Smooth muscle cell of the brain vasculature (primary cell): ENCODE results near the gene GNAZ.

ENCODE experiments used
- DNase-seq: peaks from one replicate; pipeline ENCODE4 v3.0.0-alpha.2; 2012; ENCODE audit warnings: low read depth, low spot score

Gene GNAZ

DNA sequence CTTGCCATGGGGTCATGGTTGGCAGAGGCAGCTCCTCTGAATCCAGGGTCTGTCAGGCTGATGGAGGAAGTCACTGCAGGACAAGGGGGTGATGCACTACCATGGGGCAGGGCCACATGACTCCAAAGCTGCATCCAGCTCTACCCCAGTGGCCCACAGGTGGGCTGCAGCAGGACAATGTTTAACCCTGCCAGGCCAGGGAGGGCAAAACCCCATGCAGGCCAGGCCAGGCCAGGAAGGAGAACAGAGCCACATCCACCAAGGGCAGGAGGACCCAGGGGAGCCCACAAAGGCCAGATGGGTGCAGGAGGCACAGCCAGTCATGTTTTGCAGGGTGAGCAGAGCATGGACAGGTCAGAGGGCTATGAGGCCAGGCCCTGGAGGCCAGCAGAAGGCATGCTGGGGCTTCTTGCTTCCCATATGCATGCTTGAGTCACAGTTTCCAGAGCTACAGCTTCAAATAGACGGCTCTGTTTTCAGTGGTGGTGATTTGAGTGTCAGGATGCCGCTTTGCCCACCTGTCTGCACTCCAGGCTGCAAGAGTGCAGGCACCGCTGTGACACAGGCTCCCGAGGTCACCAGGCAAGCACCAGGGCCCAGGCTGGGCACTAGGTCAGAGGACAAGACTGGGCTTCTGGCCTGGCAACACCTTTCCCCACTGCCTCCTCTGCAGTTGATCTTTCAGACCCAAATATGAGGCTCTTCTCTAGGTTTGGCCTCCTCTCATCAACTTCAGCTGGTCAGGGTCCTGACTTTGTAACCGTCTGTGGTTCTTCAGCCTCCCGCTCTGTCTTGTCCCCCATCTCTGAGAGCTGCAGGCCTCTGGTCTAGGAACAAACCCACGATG is 48.6 kb downstream of the GNAZ start:
- DNase-seq: no peak

DNA sequence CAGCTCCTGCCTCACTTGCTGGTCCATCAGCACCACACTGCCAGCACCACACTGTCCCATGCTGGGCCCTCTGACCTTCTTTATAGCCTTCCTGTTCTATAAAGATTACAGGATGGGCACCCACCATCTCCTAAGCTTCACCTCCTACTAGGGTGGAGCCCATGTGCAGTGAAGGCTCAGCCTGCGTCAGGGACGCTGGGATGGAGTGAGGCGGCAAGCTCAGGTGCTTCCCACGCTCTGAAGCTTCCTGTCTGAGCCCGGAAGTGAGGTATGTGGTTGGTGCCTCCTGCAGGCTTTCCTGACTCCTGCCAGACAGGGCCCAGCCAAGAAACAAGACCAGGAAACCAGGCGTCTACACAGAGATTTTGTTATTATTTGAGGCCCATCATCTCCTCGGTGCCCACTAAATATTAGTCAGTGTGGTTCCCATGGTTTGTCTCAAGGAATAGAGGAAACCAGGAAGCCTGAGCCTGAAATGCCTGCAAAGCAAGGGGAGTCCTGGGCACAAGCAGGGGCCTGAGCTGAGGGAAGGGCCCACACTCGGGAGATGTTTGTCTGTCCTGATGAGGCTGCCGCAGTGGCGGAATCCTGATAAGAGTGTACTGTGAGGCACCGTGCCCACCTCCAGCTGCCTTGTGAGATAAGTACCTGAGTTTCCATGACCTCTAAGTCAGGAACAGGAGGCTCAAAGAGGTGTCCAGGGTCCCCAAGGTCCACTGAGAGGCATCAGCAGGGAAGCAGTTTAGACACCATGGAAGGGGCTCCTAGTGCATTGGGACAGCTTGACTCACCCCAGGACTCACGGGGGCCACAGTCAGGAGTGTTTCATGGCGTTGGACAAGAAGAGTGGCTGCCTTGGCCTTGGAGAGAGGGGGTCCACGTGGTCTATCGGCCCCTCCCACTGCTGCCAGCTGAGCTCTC is 49.4 kb downstream of the GNAZ start:
- no peak for DNase-seq

DNA sequence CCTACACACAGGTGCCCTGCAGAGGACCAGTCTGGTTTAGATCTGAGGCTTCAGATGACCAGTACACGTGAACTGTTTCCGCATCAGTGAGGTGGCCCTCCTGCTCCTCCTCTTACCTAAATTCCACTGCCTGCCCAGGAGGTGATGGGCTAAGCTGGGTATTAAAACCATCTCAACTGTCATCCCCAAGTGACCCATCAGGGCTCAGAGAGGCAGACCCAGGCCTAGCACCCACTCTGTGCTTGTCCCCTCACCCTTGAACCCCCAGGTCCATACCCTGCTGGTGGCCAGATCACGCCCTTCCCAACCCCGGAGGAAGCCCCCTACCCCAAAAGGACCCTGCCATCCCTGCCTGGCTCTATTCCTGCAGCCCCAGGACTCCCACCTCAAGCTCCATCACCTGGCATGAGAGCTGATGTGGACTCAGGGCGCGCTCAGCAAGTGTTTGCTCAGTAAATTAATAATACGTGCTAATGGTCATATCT is 50.1 kb downstream of the GNAZ start:
- DNase-seq: no peak

DNA sequence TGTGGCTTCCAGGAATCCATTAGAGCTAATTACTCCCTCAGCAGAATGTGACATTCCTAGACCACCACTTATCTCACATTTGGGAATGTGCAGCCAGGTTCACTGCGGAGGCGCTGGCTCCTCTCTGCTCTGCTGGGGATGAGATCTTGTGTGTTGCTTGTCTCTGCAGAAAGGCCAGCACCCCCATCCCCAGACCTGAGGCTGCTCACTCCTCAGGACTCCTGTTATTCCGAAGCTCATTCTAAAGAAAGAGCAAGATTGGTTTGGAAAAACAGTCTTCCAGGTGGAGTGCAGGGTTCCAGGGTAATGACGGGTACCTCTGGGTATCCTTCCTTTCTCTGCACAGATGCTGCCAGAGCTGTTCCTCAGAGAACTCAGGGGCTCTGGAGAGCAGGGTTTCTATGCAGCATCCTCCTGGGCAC is 50.7 kb downstream of the GNAZ start:
- DNase-seq: no peak

DNA sequence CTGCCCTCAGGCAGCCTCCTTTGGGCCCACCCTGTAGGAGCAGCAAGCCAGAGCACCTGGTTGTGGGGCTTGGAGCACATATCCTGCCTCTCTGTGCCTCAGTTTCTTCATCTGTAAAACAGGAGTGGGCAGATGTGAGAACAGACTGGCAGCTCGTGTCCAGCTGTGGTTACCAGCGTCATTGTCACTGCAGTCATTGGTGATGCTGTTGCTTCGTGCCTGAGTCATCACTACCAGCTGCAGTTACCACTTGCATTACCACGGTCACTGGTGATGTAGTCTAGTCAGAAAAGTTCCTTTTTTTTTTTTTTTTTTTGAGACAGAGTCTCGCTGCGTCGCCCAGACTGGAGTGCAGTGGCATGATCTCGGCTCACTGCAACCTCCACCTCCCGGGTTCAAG is 51.1 kb downstream of the GNAZ start:
- DNase-seq: no peak

DNA sequence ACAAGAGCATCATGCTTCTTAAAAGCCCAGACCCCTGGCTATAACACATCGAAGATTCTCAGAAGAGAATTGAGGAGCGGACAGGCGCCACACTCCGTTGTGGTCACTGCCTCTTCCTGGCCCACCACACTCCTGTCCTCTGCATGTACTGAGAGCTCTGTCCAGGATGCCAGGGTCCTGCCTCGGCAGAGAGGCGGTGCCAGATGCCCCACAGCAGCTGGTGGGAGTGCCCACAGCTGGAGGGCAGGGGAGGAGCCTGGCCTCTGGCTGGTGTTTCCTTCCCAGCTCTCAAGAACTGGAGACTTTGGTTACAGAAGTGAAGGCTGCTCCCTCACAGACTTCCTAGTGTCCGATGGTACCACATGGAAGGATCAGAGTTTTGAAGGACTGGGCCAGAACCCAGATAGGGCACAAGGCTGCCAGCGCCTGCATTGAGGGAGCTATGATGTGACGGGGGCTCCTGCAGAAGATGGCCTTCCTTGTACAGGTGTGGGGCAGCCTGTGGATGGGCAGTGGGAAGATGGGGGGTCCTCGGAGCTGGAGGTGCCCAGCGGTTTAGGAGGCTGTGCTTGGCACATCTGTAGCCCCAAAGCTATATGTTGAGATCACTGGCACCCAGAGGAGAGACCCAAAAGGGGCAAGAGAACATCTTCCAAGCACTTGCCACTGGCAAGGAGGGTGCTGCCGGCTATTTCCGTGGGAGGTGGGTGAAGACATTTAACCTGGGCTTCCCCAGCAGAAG is 52.1 kb downstream of the GNAZ start:
- no peak for DNase-seq

DNA sequence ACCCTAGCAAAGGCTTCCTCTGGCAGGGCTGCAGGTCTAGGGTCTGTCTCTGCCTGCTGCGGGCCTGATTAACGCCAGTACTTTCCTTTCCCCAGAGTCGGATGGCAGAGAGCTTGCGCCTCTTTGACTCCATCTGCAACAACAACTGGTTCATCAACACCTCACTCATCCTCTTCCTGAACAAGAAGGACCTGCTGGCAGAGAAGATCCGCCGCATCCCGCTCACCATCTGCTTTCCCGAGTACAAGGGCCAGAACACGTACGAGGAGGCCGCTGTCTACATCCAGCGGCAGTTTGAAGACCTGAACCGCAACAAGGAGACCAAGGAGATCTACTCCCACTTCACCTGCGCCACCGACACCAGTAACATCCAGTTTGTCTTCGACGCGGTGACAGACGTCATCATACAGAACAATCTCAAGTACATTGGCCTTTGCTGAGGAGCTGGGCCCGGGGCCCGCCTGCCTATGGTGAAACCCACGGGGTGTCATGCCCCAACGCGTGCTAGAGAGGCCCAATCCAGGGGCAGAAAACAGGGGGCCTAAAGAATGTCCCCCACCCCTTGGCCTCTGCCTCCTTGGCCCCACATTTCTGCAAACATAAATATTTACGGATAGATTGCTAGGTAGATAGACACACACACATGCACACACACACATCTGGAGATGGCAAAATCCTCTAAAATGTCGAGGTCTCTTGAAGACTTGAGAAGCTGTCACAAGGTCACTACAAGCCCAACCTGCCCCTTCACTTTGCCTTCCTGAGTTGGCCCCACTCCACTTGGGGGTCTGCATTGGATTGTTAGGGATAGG is 52.9 kb downstream of the GNAZ start:
- DNase-seq: no peak

DNA sequence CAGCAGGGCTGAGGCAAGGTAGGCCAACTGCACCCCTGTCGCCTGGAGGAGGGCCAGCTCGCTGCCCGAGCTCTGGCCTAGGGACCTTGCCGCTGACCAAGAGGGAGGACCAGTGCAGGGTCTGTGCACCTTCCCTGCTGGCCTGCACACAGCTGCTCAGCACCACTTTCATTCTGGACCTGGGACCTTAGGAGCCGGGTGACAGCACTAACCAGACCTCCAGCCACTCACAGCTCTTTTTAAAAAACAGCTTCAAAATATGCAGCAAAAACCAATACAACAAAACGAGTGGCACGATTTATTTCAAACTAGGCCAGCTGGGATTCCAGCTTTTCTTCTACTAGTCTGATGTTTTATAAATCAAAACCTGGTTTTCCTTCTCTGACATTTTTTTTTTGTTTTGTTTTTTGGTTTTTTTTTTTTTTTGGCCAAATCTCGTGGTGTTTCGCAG is 53.5 kb downstream of the GNAZ start:
- DNase-seq: no peak

DNA sequence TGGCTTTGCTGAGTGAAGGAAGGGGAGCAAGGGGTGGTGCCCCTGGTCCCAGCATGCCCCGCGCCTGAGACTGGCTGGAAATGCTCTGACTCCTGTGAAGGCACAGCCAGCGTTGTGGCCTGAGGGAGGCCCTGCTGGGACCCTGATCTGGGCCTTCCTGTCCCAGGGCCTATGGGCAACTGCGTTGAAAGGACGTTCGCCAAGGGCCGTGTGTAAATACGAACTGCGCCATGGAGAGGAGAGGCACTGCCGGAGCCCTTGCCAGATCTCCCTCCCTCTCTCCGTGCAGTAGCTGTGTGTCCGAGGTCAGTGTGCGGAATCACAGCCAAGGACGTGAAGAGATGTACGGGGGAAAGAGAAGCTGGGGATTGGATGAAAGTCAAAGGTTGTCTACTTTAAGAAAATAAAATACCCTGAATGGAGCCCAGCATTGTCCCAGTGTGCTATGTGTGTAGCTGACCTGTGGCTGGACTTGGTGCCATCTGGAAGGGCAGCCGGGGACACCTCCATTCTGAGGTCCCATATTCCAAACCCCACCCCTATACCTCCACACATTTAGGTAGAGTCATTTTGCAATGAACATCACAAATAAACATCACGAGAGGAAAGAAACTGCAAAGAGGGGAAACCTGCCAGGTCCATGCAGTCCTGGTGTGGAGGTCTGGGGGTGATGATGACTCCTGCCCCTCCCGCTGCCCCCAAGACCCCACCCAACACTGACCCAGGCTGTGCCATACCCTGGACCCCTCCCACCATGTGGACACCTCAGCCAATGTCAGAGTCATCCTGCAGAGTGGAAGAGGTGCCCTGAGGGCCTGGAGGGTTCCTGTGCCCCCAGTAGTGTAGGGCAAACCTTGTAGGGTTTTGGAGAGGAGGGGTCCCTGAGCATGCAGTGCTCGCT is 54.5 kb downstream of the GNAZ start:
- no peak for DNase-seq

DNA sequence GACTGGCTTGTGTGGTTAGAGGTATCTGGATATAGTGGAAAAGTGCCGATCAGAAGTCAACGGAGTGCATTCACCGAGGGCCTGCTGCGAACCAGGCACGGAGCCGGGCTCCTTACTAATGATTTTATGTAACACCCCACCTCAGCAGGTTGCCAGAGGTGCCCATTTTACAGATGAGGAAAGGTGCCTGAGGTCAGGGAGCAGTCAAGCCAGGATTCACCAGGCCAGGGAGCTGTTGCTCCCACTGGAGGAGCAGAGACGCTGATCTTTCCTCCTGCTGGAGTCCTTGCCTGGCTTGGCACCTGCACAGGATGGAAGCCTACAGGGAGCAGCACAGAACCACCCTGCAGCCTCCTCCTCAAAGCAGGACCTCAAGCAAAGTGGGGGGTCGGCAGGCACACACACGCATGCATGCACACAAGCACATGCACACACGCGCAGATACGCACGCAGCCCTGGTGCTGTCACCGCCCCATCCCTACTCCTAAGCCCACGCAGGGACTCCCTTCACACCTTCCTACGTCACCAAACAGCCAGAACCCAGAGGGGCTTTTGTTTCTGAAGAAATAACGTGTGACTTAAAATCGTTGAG is 55.3 kb downstream of the GNAZ start:
- no peak for DNase-seq

DNA sequence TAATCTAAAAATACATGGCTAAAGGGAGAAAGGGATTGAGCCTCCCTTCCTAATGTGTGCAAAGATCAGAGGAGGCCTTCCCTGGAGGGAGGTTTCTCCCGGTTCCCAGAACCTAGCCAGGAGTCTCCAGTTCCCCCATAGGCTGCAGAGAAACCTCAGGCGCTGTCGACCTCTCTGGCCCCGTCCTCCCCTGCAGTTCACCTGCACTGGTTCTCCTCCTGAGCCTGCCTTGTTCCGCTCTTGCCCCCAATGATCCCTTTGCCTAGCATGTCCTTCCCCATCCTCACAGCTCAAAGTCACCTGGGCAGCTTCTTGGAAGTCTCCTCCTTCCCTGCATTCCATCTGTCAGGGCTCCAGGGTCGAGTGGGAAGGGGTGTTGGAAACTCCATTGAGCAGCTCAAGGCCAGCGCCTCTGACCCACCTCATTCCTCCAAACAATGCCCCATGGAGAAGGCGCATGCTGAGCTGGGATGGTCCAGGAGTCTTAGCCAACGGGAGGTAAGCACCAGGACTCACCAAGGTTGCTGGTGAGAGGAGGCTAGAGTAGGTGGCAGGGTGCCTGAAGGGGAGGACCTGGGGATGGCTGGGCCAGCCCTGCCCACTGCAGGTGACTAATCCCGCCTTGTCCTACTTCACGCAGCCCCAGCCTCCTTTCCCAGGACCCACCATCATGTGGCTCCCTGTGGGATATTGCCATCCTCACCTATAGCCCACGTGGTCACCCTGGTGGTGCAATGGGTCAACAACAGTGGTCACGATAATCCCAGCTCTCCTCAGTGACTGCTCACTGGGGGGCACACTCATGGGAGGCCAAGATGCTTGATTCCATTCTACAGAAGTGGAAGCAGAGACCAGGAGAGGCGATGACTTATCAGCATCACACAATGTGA is 56.1 kb downstream of the GNAZ start:
- DNase-seq: no peak

DNA sequence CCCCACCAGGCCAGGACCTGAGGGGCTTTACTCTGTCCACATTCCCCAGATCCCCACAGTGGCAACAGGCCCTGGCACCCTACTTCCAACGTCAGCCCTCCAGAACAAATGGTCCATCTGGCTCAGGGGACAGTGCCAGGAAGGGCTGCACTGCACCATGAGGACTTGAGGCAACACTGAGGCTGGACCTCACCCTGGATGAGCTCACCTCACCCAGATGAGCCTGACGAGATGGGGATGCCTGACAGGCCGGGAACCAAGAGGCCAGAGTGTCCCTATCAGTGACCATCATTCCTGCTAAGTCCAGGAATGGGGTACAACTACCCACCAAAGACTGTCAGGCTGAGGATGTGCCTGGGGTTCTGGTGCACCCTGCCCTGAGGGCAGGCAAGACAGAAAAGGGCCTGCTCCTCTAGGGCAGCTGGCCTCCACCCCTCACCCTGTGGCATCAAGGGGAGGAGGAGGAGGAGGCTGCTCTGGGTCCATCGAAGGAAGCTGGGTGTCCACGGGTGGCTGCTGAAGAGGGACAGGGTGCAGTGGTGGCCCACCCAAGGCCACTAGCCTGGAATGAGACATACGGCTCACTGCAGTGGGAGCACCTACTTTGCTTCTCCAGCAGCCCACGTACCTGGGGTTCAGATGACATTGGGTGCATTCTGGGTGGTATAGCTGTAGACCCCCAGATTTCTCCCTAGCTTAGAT is 56.9 kb downstream of the GNAZ start:
- no peak for DNase-seq

DNA sequence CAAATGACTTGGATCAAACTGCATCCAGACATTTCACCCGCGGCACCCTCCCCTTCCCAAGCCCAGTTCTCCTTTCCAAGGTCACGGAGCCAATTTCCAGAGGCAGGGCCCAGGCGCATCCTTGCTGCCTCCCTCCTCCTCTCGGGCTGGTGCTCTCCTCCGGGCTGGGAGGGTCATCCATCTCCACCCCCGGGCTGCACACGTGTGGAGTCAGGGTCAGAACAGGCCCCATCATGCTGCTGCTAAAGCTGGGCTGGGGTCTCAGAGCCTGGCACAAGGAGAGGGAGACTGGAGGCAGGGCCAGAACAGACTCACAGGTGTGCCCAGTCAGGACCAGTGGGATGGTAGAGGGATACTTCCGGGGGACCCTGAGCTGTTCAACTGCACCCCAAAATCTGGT is 57.5 kb downstream of the GNAZ start:
- no peak for DNase-seq

DNA sequence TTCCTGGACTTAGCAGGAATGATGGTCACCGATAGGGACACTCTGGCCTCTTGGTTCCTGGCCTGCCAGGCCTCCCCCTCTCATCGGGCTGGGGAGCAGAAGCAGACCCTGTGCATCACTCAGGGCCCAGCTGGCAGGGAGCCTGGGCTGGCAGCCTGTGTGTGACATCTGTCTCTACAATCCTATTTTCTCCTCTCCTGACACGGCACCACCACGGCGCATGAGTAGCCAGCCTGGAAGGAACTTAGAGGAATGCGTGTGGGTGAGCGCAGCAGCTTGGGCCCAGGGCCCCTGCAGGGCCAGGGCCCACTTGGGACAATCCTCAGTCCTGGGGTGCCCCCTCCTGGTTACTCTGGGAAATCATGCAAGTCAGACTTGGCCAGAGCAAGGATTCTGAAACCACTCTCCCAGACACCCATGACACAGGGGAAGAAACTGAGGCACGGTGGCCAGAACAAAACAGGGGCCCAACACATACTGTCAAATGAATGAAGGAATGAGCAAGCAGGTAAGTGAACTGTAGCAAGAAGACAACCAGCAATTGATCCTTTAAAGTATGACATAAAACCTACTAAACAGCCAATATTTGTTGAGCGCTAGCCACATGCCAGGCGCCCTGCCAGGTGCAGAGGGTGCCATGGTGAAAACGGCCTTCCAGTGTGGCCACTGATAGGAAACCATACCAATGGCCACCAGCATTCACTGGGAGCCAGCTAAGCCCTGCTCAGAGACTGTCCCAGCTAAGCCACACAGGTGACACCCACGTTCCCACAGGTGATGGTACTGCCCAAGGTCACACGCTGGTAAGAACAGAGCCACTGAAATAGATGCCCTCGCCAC is 58.2 kb downstream of the GNAZ start:
- DNase-seq: peak; percentile 54

DNA sequence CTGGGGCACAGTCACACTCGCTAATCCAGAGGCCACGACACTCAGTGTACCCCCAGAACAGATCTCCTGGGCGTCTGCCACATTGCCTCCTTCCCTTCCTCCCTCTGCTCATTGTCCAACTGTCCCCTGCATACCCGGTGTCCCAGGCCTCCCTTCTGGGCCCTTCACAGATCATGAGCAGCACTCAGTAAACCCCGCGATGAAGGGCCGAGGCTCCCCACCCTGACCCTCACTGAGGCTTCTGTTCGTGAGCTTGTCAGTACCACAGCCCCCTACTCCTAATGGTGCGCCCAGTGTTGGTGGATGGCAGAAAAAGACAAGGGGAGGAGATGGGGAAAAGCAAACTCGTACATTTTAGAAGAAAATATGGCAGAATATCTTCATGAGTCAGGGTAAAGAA is 58.8 kb downstream of the GNAZ start:
- DNase-seq: no peak

DNA sequence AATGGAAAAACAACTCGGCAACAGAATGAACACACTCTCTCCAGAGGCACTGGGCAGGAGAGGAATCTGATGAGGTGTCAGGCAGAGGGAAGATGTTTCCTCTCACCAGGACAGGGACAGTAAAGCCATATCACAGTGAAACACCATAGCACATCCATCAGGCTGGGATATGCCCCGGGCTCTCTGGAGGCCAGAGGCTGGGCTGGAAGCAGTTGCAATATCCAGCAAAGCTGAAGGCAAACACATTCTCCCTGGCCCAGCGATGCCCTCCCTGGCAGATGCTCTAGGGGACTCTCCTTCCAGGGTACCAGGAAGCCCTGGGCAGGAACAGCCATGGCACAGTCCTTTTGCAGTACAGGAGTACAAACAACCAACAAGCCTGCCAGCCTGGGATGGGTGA is 60.4 kb downstream of the GNAZ start:
- no peak for DNase-seq

DNA sequence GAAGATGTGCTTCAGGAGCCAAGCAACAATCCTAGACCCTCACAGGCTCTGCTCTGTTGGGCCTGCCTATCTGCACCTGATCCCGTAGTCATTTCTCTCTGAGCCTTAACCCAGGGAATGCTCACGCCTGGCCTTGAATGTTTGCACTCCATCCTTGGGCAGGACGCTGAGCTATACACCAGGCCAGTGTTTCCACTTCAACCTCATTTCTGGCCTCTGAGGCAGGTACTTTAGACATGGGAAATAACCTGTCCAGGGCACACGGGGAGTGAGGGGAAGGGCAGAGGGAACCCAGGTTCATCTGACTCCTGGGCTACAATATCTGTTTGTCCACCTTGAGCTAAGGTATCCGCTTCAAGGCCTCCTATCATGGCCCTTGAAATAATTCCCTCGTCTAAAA is 61.6 kb downstream of the GNAZ start:
- DNase-seq: no peak
